Measurements from ENCODE around the gene CENPT. TPM values are rescaled to one million over a fixed set of nuclear protein-coding genes. Genes with fewer than 3 reads are reported as not detected.

The CENPT gene
- total RNA-seq, 1 donor from 2014 or later: 80.6 TPM

GRCh38 chr16:67783353-67783725 lies 64.2 kb downstream of the CENPT start:
- TF ChIP-seq CTCF (IDR thresholded peaks at IDR 0.05; ENCODE audit: unreplicated experiment): no peak
- DNase-seq (ENCODE audit: low spot score, unreplicated experiment): no peak
- Mint-ChIP-seq H3K4me3 (ENCODE audit: low read depth) (no peak overlapping the region), H3K27me3 (no peaks in the 10 kb centered on the region), H3K27ac (no peak overlapping the region), H3K4me1 (ENCODE audit: low read depth) (no peaks in the 10 kb centered on the region), H3K9me3 (ENCODE audit: low read depth) (no peaks in the 10 kb centered on the region), H3K36me3 (ENCODE audit: insufficient read depth) (peaks cover 5% of the 10 kb centered on the region)

- no peaks in the 10 kb centered on the region for H3K4me1 Mint-ChIP-seq (ENCODE audit: low read depth)
- TF ChIP-seq CTCF (IDR thresholded peaks at IDR 0.05; ENCODE audit: unreplicated experiment): no peak
- H3K4me3 Mint-ChIP-seq (ENCODE audit: low read depth): no peak overlapping the region
- H3K9me3 Mint-ChIP-seq (ENCODE audit: low read depth): no peaks in the 10 kb centered on the region
- no peak overlapping the region for H3K27ac Mint-ChIP-seq
- H3K27me3 Mint-ChIP-seq: no peaks in the 10 kb centered on the region
- peaks cover 5% of the 10 kb centered on the region for H3K36me3 Mint-ChIP-seq (ENCODE audit: insufficient read depth)
- DNase-seq (ENCODE audit: low spot score, unreplicated experiment): no peak
Measured at GRCh38 chr16:67782567-67783352, 64.7 kb downstream of the CENPT start.

- Mint-ChIP-seq H3K9me3 (ENCODE audit: low read depth) (no peaks in the 10 kb centered on the region), H3K4me3 (ENCODE audit: low read depth) (no peak overlapping the region), H3K27ac (no peak overlapping the region), H3K36me3 (ENCODE audit: insufficient read depth) (peaks cover 5% of the 10 kb centered on the region), H3K4me1 (ENCODE audit: low read depth) (no peaks in the 10 kb centered on the region), H3K27me3 (no peaks in the 10 kb centered on the region)
- TF ChIP-seq CTCF (IDR thresholded peaks at IDR 0.05; ENCODE audit: unreplicated experiment): no peak
- no peak for DNase-seq (ENCODE audit: low spot score, unreplicated experiment)
Measured at GRCh38 chr16:67781565-67781921, 66.0 kb downstream of the CENPT start.

GRCh38 chr16:67780847-67781564 lies 66.5 kb downstream of the CENPT start:
- DNase-seq (ENCODE audit: low spot score, unreplicated experiment): no peak
- Mint-ChIP-seq H3K9me3 (ENCODE audit: low read depth) (no peaks in the 10 kb centered on the region), H3K27ac (no peak overlapping the region), H3K27me3 (no peaks in the 10 kb centered on the region), H3K36me3 (ENCODE audit: insufficient read depth) (peaks cover 5% of the 10 kb centered on the region), H3K4me1 (ENCODE audit: low read depth) (no peaks in the 10 kb centered on the region), H3K4me3 (ENCODE audit: low read depth) (no peak overlapping the region)
- no peak for TF ChIP-seq CTCF (IDR thresholded peaks at IDR 0.05; ENCODE audit: unreplicated experiment)

GRCh38 chr16:67779256-67780014 lies 68.1 kb downstream of the CENPT start:
- H3K27me3 Mint-ChIP-seq: no peaks in the 10 kb centered on the region
- no peak for DNase-seq (ENCODE audit: low spot score, unreplicated experiment)
- no peaks in the 10 kb centered on the region for H3K9me3 Mint-ChIP-seq (ENCODE audit: low read depth)
- H3K36me3 Mint-ChIP-seq (ENCODE audit: insufficient read depth): peaks cover 12% of the 10 kb centered on the region
- no peak overlapping the region for H3K4me3 Mint-ChIP-seq (ENCODE audit: low read depth)
- peak overlapping the region; percentile 46 for H3K27ac Mint-ChIP-seq
- TF ChIP-seq CTCF (IDR thresholded peaks at IDR 0.05; ENCODE audit: unreplicated experiment): no peak
- H3K4me1 Mint-ChIP-seq (ENCODE audit: low read depth): peaks cover 1% of the 10 kb centered on the region
